Measurements from ENCODE around the gene CCDC73. TPM values are rescaled to one million over a fixed set of nuclear protein-coding genes. Genes with fewer than 3 reads are reported as not detected.
"Not testable (repeated sequence)": the region's sequence is repeated elsewhere in the genome, so short reads cannot be mapped to it uniquely, and the experiment has no call there.

Gene CCDC73
- total and polyA plus RNA-seq, 2 donors, result 0.05 TPM; not detected in 1

- DNase-seq (ENCODE audit: extremely low spot score), result no peak
- Histone ChIP-seq H3K4me3 (ENCODE audit: low read depth, low read length) (no peak overlapping the region), H3K36me3 (ENCODE audit: insufficient read depth) (no peaks in the 10 kb centered on the region), H3K27ac (ENCODE audit: low read depth) (no peak overlapping the region), H3K4me1 (ENCODE audit: insufficient read depth) (no peaks in the 10 kb centered on the region)
- 80% methylated on average over 5 of the region's 5 CpGs for WGBS
Measured at GRCh38 chr11:32781721-32782120, 12.7 kb downstream of the CCDC73 start.

GRCh38 chr11:32780839-32781238, 13.6 kb downstream of the CCDC73 start:
- not testable (repeated sequence) for DNase-seq (ENCODE audit: extremely low spot score); H3K27ac ChIP-seq (ENCODE audit: low read depth)
- WGBS, result 77% methylated on average over 2 of the region's 2 CpGs

GRCh38 chr11:32779136-32779535, 15.3 kb downstream of the CCDC73 start:
- Histone ChIP-seq H3K27ac (ENCODE audit: low read depth) (no peak overlapping the region), H3K36me3 (ENCODE audit: insufficient read depth) (no peaks in the 10 kb centered on the region), H3K4me1 (ENCODE audit: insufficient read depth) (no peaks in the 10 kb centered on the region), H3K4me3 (ENCODE audit: low read depth, low read length) (no peak overlapping the region)
- no peak for DNase-seq (ENCODE audit: extremely low spot score)

More at GRCh38 chr11:32780839-32781238, 13.6 kb downstream of the CCDC73 start:
- not testable (repeated sequence) for H3K4me1 ChIP-seq (ENCODE audit: insufficient read depth); H3K36me3 ChIP-seq (ENCODE audit: insufficient read depth); H3K4me3 ChIP-seq (ENCODE audit: low read depth, low read length)

- no peak for DNase-seq (ENCODE audit: extremely low spot score)
- no peak overlapping the region for H3K27ac ChIP-seq (ENCODE audit: low read depth)
- 59% methylated on average over 2 of the region's 2 CpGs for WGBS
- no peaks in the 10 kb centered on the region for H3K4me1 ChIP-seq (ENCODE audit: insufficient read depth)
- H3K36me3 ChIP-seq (ENCODE audit: insufficient read depth), result no peaks in the 10 kb centered on the region
- H3K4me3 ChIP-seq (ENCODE audit: low read depth, low read length), result no peak overlapping the region
Measured at GRCh38 chr11:32775908-32776307, 18.6 kb downstream of the CCDC73 start.

GRCh38 chr11:32774081-32774480, 20.4 kb downstream of the CCDC73 start:
- H3K36me3 ChIP-seq (ENCODE audit: insufficient read depth), result no peaks in the 10 kb centered on the region
- 66% methylated on average over 2 of the region's 2 CpGs for WGBS
- H3K4me1 ChIP-seq (ENCODE audit: insufficient read depth), result no peaks in the 10 kb centered on the region
- no peak overlapping the region for H3K27ac ChIP-seq (ENCODE audit: low read depth)
- no peak overlapping the region for H3K4me3 ChIP-seq (ENCODE audit: low read depth, low read length)
- no peak for DNase-seq (ENCODE audit: extremely low spot score)

- Histone ChIP-seq H3K4me1 (ENCODE audit: insufficient read depth) (no peaks in the 10 kb centered on the region), H3K36me3 (ENCODE audit: insufficient read depth) (no peaks in the 10 kb centered on the region), H3K4me3 (ENCODE audit: low read depth, low read length) (no peak overlapping the region), H3K27ac (ENCODE audit: low read depth) (no peak overlapping the region)
- DNase-seq (ENCODE audit: extremely low spot score), result no peak
Measured at GRCh38 chr11:32772731-32773130, 21.7 kb downstream of the CCDC73 start.

- not testable (repeated sequence) for H3K36me3 ChIP-seq (ENCODE audit: insufficient read depth); DNase-seq (ENCODE audit: extremely low spot score); H3K4me1 ChIP-seq (ENCODE audit: insufficient read depth); H3K27ac ChIP-seq (ENCODE audit: low read depth); H3K4me3 ChIP-seq (ENCODE audit: low read depth, low read length)
- 87% methylated on average over 2 of the region's 2 CpGs for WGBS
Measured at GRCh38 chr11:32761774-32762173, 32.7 kb downstream of the CCDC73 start.

GRCh38 chr11:32758291-32758690, 36.2 kb downstream of the CCDC73 start:
- Histone ChIP-seq H3K4me3 (ENCODE audit: low read depth, low read length) (no peak overlapping the region), H3K4me1 (ENCODE audit: insufficient read depth) (no peaks in the 10 kb centered on the region), H3K27ac (ENCODE audit: low read depth) (no peak overlapping the region), H3K36me3 (ENCODE audit: insufficient read depth) (no peaks in the 10 kb centered on the region)
- no peak for DNase-seq (ENCODE audit: extremely low spot score)
- whole genome bisulfite sequencing, result 60% methylated on average over 2 of the region's 2 CpGs

- H3K4me3 ChIP-seq (ENCODE audit: low read depth, low read length); DNase-seq (ENCODE audit: extremely low spot score); H3K36me3 ChIP-seq (ENCODE audit: insufficient read depth); H3K27ac ChIP-seq (ENCODE audit: low read depth); H3K4me1 ChIP-seq (ENCODE audit: insufficient read depth): not testable (repeated sequence)
- WGBS, result 76% methylated on average over 1 of the region's 1 CpG
Measured at GRCh38 chr11:32753181-32753580, 41.3 kb downstream of the CCDC73 start.

- H3K36me3 ChIP-seq (ENCODE audit: insufficient read depth), result no peaks in the 10 kb centered on the region
- DNase-seq (ENCODE audit: extremely low spot score), result no peak
- no peaks in the 10 kb centered on the region for H3K4me1 ChIP-seq (ENCODE audit: insufficient read depth)
- WGBS, result 90% methylated on average over 2 of the region's 2 CpGs
- no peak overlapping the region for H3K27ac ChIP-seq (ENCODE audit: low read depth)
- H3K4me3 ChIP-seq (ENCODE audit: low read depth, low read length), result no peak overlapping the region
Measured at GRCh38 chr11:32752001-32752400, 42.5 kb downstream of the CCDC73 start.

GRCh38 chr11:32751381-32751780, 43.1 kb downstream of the CCDC73 start:
- Histone ChIP-seq H3K27ac (ENCODE audit: low read depth) (no peak overlapping the region), H3K4me1 (ENCODE audit: insufficient read depth) (no peaks in the 10 kb centered on the region), H3K36me3 (ENCODE audit: insufficient read depth) (no peaks in the 10 kb centered on the region), H3K4me3 (ENCODE audit: low read depth, low read length) (no peak overlapping the region)
- DNase-seq (ENCODE audit: extremely low spot score), result no peak
- WGBS, result 82% methylated on average over 6 of the region's 6 CpGs

GRCh38 chr11:32729976-32730375, 64.5 kb downstream of the CCDC73 start:
- 87% methylated on average over 1 of the region's 1 CpG for WGBS
- Histone ChIP-seq H3K27ac (ENCODE audit: low read depth) (no peak overlapping the region), H3K4me3 (ENCODE audit: low read depth, low read length) (no peak overlapping the region), H3K4me1 (ENCODE audit: insufficient read depth) (no peaks in the 10 kb centered on the region), H3K36me3 (ENCODE audit: insufficient read depth) (no peaks in the 10 kb centered on the region)
- DNase-seq (ENCODE audit: extremely low spot score), result no peak

GRCh38 chr11:32723332-32723731, 71.1 kb downstream of the CCDC73 start:
- no peak for DNase-seq (ENCODE audit: extremely low spot score)
- Histone ChIP-seq H3K36me3 (ENCODE audit: insufficient read depth) (no peaks in the 10 kb centered on the region), H3K4me3 (ENCODE audit: low read depth, low read length) (no peak overlapping the region), H3K27ac (ENCODE audit: low read depth) (no peak overlapping the region), H3K4me1 (ENCODE audit: insufficient read depth) (no peaks in the 10 kb centered on the region)
- 49% methylated on average over 3 of the region's 3 CpGs for WGBS

- Histone ChIP-seq H3K36me3 (ENCODE audit: insufficient read depth) (no peaks in the 10 kb centered on the region), H3K4me1 (ENCODE audit: insufficient read depth) (no peaks in the 10 kb centered on the region), H3K27ac (ENCODE audit: low read depth) (no peak overlapping the region), H3K4me3 (ENCODE audit: low read depth, low read length) (no peak overlapping the region)
- no peak for DNase-seq (ENCODE audit: extremely low spot score)
Measured at GRCh38 chr11:32722255-32722654, 72.2 kb downstream of the CCDC73 start.

- DNase-seq (ENCODE audit: extremely low spot score), result no peak
- 15% methylated on average over 1 of the region's 1 CpG for WGBS
- Histone ChIP-seq H3K4me3 (ENCODE audit: low read depth, low read length) (no peak overlapping the region), H3K27ac (ENCODE audit: low read depth) (no peak overlapping the region), H3K36me3 (ENCODE audit: insufficient read depth) (no peaks in the 10 kb centered on the region), H3K4me1 (ENCODE audit: insufficient read depth) (no peaks in the 10 kb centered on the region)
Measured at GRCh38 chr11:32713496-32713895, 81.0 kb downstream of the CCDC73 start.
